H1 (cell line): ENCODE measurements around the gene TM7SF3. TPM values are rescaled to one million over a fixed set of nuclear protein-coding genes. Genes with fewer than 3 reads are reported as not detected.

Experiments used
- BACH1 ChIP-seq: IDR thresholded peaks from 2 replicates; pipeline ENCODE4 v1.6.1; 2012; ENCODE audit warnings: low read length, improper control_type of control experiment
- CREB1 ChIP-seq: IDR thresholded peaks from 2 replicates; pipeline ENCODE4 v1.6.1; 2012; ENCODE audit warnings: inconsistent platforms
- CTBP2 ChIP-seq: IDR thresholded peaks from 2 replicates; pipeline ENCODE4 v1.7.0; 2011; ENCODE audit warnings: borderline replicate concordance, mild to moderate bottlenecking, moderate library complexity, mixed read lengths, low read length; ENCODE audit not compliant: insufficient read depth, insufficient read length
- GTF2F1 ChIP-seq: IDR thresholded peaks from 2 replicates; pipeline ENCODE4 v1.6.1; 2012; ENCODE audit warnings: low read depth, low read length, improper control_type of control experiment, borderline replicate concordance
- JUN ChIP-seq: IDR thresholded peaks from 2 replicates; pipeline ENCODE4 v1.6.1; 2011; ENCODE audit warnings: low read depth, mild to moderate bottlenecking, improper control_type of control experiment, low read length
- SIN3A ChIP-seq, 2 experiments: IDR thresholded peaks in 1 of 2; conservative IDR thresholded peaks in 1 of 2; 2 replicates each; pipeline ENCODE4 v1.6.1; 2011 to 2012; ENCODE audit warnings: low read length in 2 of 2, improper control_type of control experiment in 1 of 2, low read depth in 1 of 2, mild to moderate bottlenecking in 1 of 2
- SP4 ChIP-seq: IDR thresholded peaks from 2 replicates; pipeline ENCODE4 v1.6.1; 2012; ENCODE audit warnings: low read length, inconsistent platforms
- SUZ12 ChIP-seq: fragments of 200-600 bp; sonication (generic); IDR thresholded peaks from 2 replicates; pipeline ENCODE4 v1.6.1; 2012; ENCODE audit warnings: mild to moderate bottlenecking, inconsistent platforms, low read length, moderate library complexity, mixed read lengths
- polyA plus RNA-seq, 7 experiments: library from polyadenylated mRNA; depleted of rRNA in 3 of 7; stranded (reverse) in 5 of 7; unstranded in 2 of 7; fragments of >200 nt in 5 of 7; fragments of 200-250 nt in 2 of 7; gene quantifications; 1 replicate in 5 of 7; 2 replicates in 1 of 7; 4 replicates in 1 of 7; pipeline versions ENCODE4 v1.2.1 to v1.2.3, GENCODE V29; 2011 to 2013; ENCODE audit warnings: missing spikeins in 2 of 7, mixed read lengths in 2 of 7
- total RNA-seq: library from RNA; stranded (reverse); fragmentation: NEBNext Ultra II Directional; extraction: Animal tissue kit (Norgen Biotek cat#: 25700); gene quantifications from 2 replicates; pipeline ENCODE4 v1.2.1, GENCODE V29; 2021
- TF ChIP-seq, protein P1 (sequence below): fragments of 300-600 bp; sonication (generic); IDR thresholded peaks from 2 replicates; pipeline ENCODE4 v1.7.1; 2012; ENCODE audit warnings: low read length, moderate library complexity, mild to moderate bottlenecking, inconsistent platforms; ENCODE audit not compliant: insufficient replicate concordance
- TF ChIP-seq, protein P2 (sequence below): IDR thresholded peaks from 2 replicates; pipeline ENCODE4 v1.6.1; 2012; ENCODE audit warnings: low read length, inconsistent platforms

The TM7SF3 gene
- total and polyA plus RNA-seq, 2 of the 8 experiments (the other 6 are each of a cell fraction or from before 2014, with no cell fraction given), result 57.9 to 77.2 TPM

DNA sequence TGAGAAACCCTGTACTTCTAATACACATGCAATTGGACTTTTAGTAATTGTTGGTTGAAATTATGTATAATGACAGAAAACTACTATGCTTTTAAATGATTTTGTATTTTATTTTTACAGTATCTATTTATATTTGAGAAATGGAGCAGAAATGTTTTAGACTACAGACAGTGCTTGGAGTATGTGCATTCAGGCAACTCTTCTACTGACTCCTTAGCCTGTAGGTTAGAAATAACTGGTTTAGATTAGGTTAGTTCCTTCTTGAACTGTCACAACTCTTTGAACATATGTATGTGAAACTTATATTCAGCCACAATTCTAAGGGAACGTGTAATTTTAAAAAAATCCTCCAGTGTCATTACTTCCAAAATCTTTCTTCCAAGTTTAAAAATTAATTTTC, 74.2 kb downstream of the TM7SF3 start (continued):
- TF ChIP-seq, protein P1, sequence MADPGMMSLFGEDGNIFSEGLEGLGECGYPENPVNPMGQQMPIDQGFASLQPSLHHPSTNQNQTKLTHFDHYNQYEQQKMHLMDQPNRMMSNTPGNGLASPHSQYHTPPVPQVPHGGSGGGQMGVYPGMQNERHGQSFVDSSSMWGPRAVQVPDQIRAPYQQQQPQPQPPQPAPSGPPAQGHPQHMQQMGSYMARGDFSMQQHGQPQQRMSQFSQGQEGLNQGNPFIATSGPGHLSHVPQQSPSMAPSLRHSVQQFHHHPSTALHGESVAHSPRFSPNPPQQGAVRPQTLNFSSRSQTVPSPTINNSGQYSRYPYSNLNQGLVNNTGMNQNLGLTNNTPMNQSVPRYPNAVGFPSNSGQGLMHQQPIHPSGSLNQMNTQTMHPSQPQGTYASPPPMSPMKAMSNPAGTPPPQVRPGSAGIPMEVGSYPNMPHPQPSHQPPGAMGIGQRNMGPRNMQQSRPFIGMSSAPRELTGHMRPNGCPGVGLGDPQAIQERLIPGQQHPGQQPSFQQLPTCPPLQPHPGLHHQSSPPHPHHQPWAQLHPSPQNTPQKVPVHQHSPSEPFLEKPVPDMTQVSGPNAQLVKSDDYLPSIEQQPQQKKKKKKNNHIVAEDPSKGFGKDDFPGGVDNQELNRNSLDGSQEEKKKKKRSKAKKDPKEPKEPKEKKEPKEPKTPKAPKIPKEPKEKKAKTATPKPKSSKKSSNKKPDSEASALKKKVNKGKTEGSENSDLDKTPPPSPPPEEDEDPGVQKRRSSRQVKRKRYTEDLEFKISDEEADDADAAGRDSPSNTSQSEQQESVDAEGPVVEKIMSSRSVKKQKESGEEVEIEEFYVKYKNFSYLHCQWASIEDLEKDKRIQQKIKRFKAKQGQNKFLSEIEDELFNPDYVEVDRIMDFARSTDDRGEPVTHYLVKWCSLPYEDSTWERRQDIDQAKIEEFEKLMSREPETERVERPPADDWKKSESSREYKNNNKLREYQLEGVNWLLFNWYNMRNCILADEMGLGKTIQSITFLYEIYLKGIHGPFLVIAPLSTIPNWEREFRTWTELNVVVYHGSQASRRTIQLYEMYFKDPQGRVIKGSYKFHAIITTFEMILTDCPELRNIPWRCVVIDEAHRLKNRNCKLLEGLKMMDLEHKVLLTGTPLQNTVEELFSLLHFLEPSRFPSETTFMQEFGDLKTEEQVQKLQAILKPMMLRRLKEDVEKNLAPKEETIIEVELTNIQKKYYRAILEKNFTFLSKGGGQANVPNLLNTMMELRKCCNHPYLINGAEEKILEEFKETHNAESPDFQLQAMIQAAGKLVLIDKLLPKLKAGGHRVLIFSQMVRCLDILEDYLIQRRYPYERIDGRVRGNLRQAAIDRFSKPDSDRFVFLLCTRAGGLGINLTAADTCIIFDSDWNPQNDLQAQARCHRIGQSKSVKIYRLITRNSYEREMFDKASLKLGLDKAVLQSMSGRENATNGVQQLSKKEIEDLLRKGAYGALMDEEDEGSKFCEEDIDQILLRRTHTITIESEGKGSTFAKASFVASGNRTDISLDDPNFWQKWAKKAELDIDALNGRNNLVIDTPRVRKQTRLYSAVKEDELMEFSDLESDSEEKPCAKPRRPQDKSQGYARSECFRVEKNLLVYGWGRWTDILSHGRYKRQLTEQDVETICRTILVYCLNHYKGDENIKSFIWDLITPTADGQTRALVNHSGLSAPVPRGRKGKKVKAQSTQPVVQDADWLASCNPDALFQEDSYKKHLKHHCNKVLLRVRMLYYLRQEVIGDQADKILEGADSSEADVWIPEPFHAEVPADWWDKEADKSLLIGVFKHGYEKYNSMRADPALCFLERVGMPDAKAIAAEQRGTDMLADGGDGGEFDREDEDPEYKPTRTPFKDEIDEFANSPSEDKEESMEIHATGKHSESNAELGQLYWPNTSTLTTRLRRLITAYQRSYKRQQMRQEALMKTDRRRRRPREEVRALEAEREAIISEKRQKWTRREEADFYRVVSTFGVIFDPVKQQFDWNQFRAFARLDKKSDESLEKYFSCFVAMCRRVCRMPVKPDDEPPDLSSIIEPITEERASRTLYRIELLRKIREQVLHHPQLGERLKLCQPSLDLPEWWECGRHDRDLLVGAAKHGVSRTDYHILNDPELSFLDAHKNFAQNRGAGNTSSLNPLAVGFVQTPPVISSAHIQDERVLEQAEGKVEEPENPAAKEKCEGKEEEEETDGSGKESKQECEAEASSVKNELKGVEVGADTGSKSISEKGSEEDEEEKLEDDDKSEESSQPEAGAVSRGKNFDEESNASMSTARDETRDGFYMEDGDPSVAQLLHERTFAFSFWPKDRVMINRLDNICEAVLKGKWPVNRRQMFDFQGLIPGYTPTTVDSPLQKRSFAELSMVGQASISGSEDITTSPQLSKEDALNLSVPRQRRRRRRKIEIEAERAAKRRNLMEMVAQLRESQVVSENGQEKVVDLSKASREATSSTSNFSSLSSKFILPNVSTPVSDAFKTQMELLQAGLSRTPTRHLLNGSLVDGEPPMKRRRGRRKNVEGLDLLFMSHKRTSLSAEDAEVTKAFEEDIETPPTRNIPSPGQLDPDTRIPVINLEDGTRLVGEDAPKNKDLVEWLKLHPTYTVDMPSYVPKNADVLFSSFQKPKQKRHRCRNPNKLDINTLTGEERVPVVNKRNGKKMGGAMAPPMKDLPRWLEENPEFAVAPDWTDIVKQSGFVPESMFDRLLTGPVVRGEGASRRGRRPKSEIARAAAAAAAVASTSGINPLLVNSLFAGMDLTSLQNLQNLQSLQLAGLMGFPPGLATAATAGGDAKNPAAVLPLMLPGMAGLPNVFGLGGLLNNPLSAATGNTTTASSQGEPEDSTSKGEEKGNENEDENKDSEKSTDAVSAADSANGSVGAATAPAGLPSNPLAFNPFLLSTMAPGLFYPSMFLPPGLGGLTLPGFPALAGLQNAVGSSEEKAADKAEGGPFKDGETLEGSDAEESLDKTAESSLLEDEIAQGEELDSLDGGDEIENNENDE, result no peak
- TF ChIP-seq SIN3A (conservative IDR thresholded peaks at IDR 0.05 in 1 of 2, IDR thresholded peaks at IDR 0.05 in 1 of 2; ENCODE audit: low read depth in 1 of 2, low read length in 2 of 2) (no peak), CTBP2 (no peak), BACH1 (no peak), JUN (no peak), CREB1 (no peak), SUZ12 (no peak), SP4 (no peak), GTF2F1 (no peak)
- TF ChIP-seq, protein P2, sequence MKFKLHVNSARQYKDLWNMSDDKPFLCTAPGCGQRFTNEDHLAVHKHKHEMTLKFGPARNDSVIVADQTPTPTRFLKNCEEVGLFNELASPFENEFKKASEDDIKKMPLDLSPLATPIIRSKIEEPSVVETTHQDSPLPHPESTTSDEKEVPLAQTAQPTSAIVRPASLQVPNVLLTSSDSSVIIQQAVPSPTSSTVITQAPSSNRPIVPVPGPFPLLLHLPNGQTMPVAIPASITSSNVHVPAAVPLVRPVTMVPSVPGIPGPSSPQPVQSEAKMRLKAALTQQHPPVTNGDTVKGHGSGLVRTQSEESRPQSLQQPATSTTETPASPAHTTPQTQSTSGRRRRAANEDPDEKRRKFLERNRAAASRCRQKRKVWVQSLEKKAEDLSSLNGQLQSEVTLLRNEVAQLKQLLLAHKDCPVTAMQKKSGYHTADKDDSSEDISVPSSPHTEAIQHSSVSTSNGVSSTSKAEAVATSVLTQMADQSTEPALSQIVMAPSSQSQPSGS, result no peak
